DMS 273 treated with DMSO at 0.1 percent for 48 hours (cell line): ENCODE data around the gene SDK2.

ENCODE experiments used
- DNase-seq: peaks from one replicate; lab custom pipeline; 2025; lab: John Stamatoyannopoulos, UW

Gene SDK2

DNA sequence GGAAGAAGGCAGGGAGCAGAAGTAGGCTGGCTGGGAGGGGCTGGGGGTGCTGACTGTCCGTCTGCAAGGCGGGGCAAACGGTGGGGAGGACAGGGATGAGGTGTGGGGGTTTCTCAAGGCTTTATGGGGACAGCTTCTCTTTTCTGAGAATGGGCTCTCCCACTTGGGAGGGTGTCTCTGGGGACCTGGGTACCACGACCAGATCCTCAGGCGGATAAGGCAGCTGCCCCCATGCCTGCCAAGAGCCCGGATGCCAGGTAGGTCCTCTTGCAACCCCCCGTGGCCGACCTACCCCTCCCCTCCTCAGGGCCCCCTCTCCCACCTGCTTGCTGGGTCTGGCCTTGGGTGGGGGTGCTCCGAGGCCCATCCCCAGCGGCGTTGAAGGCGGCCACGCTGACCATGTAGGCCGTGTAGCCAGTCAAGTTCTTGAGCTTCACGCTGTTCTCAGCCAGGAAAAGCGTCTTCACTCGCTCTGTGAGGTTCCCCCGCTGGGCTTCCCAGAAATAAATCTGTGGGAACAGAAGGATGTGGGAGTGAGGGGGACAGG lies 276.1 kb downstream of the SDK2 start:
- DNase-seq: no peak

DNA sequence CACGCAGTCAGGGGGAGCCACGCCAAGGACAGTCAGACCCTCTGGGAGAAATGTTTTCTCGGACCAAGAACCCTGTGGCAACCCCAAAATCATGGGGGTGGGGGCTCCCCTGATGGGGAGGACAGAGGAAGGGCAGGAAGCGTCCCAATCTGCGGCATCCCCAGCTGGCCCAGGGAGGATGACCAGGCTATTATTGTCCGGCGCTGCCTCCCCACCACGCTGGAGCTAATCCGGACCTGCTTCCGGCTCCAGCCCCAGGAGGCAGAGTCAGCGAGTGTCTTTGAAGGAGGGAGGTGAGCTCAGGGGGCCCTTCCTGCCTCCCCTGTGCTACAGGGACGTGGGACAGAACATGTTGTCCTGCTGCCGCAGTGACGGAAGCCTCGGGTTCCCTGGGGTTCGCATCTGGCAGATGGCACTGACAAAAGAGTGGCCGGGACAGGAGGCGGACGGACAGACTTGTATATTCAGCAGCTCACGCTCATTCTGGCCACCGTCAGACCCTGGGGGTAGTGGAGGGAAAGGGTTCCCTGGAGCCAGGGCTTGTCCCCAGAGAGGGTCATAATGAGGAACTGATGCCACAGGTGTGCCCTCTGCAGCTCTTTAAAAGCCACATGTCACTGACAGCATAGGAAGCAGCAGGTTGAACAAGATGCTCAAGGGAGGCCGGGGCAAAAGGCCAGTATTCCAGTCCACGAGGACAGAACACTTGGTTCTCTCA lies 278.2 kb downstream of the SDK2 start:
- DNase-seq: no peak

DNA sequence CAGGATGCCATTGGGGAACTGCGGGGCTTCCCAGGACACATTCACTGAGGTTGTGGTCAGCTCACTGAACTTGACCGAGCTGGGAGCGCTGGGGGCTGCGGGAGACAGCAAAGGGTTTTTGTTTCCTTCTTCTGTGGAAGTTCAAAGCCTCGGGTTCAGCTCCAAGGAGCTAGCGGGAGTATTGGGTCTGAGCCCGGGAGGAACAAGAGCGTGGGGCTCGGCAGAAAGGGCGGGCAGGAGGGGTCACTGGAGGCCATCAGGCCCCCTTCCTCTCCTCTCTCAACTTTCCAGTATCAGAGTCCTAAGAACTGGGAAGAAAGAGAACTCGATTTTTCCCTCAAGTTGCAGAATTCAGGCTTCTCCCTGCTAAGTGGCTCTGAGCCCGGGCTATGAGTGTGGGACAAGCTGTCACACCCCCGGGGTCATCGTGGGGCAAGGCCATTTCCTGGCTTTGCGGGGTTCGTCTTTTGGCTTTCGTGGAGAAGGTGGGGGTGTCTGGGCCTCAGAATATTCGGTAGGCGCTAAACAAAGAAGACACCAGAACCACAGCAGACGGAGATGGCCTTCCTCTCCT lies 278.9 kb downstream of the SDK2 start:
- no peak for DNase-seq

DNA sequence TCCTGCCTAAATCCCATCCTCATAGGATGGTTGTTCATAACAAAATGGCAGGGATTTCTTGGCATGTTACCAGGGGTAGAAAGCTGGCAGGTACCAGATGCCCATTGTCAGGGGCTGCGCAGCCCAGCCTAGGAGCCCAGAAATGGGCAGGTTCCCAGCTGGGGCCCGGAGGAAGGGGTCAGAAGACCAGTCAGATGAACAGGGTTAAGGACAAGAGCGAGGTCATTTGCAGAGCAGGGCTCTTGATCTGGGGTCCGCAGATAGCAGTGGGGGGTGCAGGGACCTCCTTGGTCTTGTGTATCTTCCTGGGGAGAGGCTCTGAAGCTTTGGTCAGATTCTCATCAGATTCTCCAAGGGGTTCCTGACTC lies 280.1 kb downstream of the SDK2 start:
- DNase-seq: no peak

DNA sequence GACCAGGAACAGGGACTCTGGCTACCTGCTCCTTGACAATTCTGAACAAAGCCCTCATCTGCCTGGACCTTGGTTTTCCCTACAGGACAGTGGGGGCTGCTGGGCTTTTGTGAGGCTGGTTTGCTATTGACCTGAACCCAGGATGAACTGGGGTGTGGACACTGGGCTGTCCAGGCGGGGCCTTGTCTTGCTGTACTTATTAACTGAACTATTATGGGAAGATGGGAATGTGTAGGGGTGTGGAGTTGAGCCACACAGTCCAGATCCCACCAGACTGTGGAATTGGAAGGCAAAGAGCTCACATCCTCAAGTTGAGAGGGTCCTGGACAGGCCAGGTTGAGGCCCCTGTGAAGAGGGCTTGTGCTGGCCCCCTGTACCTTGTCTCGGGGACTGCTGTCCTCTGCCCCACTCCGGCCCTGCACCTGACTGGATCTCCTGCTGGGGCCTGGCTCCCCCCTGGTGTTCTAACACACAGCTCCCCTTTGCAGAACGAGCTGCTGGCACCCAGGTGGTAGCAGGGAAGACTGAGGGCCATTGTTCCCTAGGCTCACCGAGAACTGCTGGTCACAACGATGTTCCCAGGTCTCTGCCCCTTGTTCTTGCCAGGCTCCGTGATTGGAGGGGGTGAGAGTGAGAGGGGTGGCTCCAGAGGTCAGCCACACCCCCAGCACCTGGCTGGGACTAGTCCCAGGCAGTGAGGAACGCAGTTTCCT lies 280.6 kb downstream of the SDK2 start:
- no peak for DNase-seq

DNA sequence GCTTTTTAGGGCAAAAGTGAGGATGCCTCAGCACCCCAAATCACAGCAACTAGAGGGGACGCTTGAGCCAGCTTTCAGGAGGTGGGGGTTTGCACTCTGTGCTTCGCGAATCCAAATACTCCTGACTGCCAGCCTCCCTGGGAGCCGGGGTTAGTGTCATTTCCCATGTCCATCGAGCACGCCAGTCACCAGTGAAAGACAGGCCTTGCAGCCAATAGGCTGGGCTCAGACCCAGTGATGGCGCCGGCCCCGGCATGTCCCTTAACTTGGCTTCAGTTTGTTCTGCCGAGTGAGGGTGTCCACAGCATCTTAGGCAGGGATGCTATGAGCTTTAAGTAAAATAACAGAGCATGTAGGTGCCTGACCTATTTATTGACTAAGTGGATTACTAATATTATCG lies 281.5 kb downstream of the SDK2 start:
- no peak for DNase-seq

DNA sequence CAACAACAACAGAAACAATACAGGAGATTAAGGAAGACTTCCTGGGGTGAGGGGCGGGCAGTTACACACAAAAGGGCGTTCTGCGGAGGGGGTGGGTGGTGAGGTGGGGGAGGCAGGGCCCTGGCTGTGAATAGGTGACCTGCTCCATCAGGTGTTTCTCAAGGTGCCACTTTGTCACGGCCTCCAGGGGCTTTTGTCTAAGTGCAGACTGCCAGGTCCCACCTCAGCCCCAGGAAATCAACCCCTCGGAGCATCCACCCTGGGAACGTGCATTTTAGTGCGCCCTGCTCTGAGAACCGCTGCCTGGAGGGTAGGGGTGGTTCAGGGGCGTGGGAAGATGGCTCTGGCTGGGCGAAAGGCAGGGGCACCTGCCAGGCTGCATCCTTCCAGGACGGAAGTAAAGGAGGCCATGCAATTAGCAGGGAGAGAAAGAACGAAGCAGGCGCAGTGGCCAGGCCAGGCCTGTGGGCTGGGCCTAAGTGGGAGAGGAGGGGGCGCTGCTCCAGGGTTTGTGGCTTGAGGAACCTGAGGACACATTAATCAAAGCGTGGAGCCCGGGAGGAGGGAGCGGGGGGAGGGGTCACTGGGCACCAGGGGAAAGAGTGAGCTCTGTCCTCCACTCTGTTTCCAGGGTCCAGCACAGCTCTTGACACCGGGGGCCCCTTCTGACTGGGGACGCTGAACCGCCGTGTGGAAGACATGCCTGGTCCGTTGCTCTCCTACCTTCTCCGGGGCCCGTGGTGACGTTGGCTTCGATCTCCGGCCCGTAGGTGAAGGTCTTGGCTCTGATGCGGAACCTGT lies 283.1 kb downstream of the SDK2 start:
- DNase-seq: no peak

DNA sequence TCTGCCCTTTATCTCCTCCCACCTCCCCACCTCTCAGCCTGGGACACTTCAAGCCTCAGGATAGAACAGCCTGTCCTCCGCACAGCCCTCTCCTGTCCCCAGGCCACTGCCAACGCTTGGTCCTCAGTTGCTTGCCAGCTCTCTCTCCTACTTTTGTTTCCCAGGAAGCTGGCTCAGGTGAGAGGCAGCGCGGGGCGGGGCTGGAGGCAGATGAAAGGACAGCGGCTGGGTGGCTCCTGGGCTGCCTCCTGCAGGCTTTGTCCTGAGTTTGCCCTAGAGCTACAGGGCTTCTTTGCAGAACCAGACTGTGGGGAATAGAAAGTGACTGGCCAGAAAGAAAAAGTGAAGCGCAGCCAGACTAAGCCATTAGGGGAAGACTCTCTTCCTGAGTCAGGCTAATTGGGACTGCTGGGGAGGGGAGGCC lies 284.2 kb downstream of the SDK2 start:
- DNase-seq: no peak

DNA sequence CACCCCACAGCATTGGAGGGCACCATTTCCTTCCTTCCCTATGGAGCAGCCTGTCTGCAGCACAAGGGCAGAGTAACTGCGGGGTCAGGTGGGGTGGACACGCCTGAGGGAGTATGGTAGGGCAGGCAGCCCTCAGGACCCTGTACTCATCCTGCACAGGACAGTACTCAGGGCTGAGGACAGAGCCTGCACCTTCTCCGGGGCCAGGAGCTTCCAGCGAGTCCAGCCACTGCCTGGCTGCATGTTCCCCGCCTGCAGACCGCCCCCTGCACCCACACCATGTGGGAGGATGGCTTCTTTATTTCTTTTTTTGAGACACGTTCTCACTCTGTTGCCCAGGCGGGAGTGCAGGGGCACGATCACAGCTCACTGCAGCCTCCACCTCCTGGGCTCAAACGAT lies 284.9 kb downstream of the SDK2 start:
- no peak for DNase-seq

DNA sequence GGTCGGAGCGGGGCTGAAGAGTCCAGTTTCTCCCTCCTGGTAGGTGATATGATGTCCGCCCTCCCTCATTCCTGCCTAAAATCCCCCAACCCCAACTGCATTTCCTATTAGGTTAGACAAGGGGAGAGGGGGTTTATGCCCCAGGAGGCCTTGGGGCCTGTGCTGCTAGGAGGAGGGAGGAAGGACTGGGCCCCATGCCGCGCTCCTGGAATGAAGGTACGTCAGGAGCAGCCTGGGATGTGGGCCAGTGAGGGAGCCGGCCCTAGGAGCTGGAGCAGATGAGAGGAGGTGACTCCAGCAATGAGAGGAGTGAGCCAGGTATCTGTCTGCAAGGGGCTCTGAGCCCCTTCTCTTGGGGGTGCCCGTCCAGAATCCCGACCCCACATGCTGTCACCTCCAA lies 285.6 kb downstream of the SDK2 start:
- no peak for DNase-seq

DNA sequence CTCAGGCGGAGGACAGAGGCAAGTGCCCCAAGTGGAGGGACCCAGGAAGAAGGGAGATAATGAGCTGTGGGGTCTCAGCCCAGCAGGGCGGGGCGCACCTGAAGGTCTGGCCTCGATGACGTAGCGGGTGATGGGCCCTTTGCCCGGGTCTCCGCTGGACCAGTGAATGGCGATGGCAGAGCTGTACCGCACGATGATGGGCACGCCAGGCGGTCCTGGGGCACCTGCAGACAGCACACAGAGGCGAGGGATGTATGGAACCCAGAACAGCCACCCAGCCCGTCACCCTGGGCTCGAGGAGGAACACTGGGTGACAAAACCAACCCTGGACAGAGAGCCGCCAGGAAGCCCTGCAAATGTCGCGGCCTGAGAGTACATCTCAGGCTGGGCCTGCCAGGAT lies 286.3 kb downstream of the SDK2 start:
- no peak for DNase-seq

DNA sequence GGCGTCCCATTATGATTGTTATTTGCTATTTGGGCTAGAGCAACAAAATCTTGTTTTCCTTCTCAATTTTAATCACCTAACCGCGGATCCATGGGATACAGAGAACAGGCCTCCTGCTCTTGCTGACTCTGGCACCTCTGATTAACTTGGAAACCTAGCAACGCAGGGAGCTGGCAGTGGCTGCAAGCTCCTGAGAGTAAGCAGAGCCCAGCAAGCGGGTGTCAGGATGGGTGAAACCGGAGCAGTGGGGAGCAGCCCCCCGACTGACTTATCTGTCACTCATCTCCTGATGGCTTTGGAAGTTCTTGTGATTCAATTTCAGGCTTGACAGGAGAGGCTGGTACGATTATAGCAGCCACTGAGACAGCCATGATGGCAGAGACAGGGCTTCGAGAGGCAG lies 286.9 kb downstream of the SDK2 start:
- no peak for DNase-seq

DNA sequence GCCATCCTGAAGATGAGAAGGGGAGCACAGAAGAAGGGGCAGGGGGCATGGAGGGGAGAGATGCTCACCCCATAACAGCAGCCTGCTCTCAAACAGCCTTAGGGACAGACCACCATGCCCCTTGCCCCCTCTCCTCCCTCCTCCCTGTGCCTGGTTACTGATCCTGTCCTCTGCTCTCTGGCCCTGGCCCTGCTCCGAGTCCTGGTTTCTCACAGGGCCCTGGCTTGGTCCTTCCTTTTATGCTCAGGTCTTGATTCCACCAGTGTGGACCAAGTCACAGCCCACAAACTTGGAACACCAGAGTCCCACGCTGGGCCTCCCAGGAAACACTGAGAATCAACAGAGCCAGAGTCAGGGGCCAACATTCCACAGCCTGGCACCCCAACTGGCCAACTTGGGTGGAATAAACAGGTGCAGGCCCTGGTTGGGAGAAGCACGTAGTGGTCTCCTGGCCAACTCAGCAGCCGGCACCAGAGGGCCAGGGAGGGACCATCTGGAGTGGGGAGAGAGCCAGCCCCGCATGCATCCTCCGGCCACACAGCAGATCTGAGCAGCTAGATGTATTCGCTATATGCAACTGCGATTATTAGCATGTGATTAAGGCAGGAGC lies 287.6 kb downstream of the SDK2 start:
- no peak for DNase-seq

DNA sequence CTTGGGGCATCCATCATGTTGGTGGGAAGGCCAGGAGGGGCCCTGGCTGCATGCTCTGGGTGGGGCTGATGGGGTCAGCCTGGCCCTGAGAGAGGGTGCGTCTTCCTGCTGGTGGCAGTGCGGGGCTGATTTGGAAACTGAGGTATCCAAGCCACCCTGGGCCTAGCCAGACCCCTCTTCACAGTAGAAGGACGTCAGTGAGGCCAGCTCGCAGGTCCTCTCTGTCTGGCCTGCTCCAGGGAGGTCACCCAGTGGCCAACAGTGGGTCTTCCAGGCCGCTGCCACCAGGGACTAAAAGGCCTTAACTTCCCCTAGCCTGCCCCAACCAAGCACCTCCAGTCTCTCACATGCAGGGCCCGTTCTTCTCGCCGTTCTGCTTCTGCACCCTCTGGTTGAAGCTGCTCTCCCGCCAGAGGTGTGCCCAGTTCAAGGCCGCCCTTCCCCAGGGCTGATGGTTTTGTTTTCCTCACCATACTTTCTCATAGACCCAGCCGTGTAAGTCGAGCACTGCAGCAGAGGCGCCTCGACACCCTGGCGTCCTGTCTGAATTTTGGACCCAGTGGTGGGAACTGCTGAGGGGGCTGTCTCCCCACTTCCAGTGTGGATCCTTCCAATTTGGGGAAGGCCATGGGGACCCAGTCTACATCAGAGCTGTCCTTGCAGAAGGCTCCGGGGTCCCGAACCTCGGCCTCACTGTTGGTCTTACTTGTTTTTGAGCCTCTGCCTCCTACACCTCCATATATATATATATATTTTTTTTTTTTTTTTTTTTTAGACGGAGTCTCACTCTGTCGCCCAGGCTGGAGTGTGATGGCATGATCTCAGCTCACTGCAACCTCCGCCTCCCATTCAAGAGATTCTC lies 289.6 kb downstream of the SDK2 start:
- DNase-seq: no peak

DNA sequence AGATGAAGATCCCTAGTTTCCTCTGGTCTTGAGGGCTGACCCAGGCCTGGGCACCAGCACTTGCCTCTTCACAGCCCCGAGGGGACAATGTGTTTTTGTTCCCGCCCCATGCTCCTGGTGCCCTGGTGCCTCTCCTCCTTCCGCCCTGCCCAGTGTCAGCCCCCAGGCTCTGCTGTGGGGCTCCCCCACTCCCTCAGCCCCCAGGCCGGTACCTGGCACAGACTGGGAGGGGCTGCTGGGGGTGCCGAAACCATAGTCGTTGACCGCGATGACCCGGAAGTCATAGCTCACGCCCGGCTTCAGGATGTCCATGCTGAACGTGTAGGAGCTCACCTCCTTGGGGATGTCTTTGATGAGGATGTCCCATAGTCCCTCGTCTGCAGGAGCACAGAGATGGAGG lies 292.0 kb downstream of the SDK2 start:
- DNase-seq: no peak

DNA sequence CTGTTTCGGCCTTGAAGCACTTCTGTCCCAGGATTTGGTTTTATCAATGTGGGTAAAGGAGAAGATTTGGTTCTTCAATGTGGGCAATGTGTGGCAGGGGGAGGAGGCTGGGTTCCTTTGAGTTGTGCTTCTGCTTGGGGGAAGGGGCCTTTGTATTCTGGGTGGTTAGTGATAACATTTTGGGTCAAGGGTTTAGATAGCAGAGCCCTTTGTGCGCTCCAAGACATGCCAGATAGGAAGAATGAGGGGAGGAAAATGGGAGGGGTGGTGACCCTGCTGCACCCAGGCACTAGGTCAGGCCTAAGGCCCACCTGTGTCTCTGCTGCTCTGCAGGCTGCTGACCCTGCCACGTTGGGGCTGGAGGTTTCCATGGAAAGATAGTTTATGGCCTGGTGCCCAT lies 292.5 kb downstream of the SDK2 start:
- DNase-seq: no peak

DNA sequence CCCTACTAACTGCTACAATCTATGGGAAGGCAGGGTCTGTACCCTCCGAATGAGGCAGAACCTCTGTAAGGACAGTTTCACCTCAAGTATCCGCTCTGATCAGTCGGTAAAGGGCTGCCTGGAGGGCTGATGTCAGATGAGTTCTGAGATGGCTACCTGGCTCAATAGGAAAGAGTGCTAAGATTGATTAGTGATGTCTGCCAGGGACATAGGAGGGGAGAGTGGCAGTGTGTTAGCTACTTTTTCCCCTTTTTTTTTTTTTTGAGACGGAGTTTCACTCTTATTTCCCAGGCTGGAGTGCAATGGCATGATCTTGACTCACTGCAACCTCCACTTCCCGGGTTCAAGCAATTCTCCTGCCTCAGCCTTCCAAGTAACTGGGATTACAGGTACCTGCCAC lies 293.4 kb downstream of the SDK2 start:
- DNase-seq: no peak

DNA sequence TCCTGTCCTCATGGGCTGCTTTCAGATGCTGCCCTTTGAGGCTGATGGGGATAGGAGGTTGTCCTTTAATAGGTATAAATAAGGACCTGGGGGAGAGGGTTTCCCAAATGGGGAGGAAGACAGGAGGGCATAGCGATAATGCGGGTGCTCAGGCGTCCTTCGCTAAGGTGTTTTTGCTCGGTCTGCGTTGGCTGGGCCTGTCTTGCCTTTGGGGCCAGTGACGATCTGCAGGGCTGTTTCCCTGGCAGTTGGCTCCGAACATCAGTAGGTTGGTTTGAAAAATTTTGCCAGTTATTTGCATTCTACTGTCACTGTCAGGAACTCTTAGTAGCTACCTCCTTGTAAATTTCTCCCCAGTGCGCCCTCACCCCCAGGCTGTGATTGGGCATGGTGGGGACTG lies 294.6 kb downstream of the SDK2 start:
- no peak for DNase-seq

DNA sequence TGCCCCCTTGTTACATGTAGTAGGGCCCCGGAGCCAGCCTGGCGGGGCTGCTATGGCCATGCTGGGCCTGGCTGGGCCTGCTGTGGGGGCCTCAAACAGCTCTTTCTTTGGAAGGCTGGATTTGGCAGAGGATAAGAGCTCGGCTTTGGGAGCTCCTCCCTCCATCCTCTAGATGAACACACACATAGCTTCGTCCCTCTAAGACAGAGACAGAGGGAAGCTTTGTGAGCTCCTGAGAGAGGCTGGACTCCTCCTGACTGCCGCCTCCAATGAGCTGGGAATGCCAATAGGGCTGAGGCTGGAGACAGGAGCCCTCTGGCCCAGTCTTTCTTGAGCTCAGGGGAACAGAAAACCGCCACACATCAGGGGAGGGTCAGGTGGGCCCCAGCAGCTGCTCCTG lies 295.1 kb downstream of the SDK2 start:
- DNase-seq: no peak

DNA sequence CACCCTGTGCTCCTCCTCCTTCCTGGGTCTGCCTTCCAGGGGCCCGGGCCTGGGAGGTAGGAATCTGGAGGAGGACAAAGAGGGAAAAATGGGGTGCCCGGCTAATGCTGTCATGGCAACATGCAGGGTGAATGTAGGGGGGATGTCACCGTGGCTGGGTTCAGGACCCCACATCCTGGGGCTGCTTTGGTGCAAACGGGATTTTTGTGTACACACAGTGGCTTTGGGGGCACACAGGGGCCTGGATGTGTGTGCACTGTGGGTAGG lies 295.5 kb downstream of the SDK2 start:
- DNase-seq: no peak
